ENCODE results near the gene RAB7A. TPM values are rescaled to one million over a fixed set of nuclear protein-coding genes. Genes with fewer than 3 reads are reported as not detected.
"Not testable (repeated sequence)": the region's sequence is repeated elsewhere in the genome, so short reads cannot be mapped to it uniquely, and the experiment has no call there.

Gene RAB7A
- polyA plus RNA-seq, 2 of the 4 experiments (the other 2 are of a cell fraction), result 137 to 160 TPM

DNA sequence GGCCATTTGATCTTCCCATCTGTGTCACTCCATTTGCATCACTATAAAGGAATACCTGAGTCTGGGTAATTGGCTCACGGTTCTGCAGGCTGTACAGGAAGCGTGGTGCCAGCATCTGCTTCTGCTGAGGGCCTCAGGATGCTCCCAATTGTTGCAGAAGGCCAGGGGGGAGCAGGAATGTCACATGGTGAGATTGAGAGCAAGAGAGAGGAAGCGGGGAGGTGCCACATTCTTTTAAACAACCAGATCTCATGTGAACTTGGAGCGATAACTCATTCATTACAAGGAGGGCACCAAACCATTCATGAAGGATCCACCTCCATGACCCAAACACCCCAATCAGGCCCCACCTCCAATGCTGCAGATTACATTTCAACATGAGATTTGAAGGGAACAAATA lies 13.1 kb upstream of the RAB7A start:
- TF ChIP-seq MAX (IDR thresholded peaks at IDR 0.05), result no peak
- no peak for TF ChIP-seq POLR2A (IDR thresholded peaks at IDR 0.05; ENCODE audit: low read length)
- TF ChIP-seq NPAS2 (CRISPR knock-in tag; IDR thresholded peaks at IDR 0.05; ENCODE audit: borderline replicate concordance), result no peak
- no peak for TF ChIP-seq HDAC2 (IDR thresholded peaks at IDR 0.05)
- TF ChIP-seq RARB (CRISPR knock-in tag; IDR thresholded peaks at IDR 0.05), result no peak
- TF ChIP-seq, protein P1, sequence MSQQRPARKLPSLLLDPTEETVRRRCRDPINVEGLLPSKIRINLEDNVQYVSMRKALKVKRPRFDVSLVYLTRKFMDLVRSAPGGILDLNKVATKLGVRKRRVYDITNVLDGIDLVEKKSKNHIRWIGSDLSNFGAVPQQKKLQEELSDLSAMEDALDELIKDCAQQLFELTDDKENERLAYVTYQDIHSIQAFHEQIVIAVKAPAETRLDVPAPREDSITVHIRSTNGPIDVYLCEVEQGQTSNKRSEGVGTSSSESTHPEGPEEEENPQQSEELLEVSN (IDR thresholded peaks at IDR 0.05; ENCODE audit: borderline replicate concordance, low read depth), result no peak
- no peak for TF ChIP-seq KDM5A (IDR thresholded peaks at IDR 0.05)
- TF ChIP-seq, protein P2, sequence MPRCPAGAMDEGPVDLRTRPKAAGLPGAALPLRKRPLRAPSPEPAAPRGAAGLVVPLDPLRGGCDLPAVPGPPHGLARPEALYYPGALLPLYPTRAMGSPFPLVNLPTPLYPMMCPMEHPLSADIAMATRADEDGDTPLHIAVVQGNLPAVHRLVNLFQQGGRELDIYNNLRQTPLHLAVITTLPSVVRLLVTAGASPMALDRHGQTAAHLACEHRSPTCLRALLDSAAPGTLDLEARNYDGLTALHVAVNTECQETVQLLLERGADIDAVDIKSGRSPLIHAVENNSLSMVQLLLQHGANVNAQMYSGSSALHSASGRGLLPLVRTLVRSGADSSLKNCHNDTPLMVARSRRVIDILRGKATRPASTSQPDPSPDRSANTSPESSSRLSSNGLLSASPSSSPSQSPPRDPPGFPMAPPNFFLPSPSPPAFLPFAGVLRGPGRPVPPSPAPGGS (IDR thresholded peaks at IDR 0.05), result no peak
- TF ChIP-seq, protein P3, sequence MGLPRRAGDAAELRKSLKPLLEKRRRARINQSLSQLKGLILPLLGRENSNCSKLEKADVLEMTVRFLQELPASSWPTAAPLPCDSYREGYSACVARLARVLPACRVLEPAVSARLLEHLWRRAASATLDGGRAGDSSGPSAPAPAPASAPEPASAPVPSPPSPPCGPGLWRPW (IDR thresholded peaks at IDR 0.05), result no peak
- no peak for TF ChIP-seq PHF8 (IDR thresholded peaks at IDR 0.05; ENCODE audit: borderline replicate concordance, low read depth)
- no peak for TF ChIP-seq MAZ (IDR thresholded peaks at IDR 0.05; ENCODE audit: borderline replicate concordance, low read depth, low read length)
- H3K9me3 ChIP-seq, result no peaks in the 10 kb centered on the region
- POLR2A ChIA-PET, result no interaction called here
- no peak overlapping the region for H3K4me2 ChIP-seq
- ATAC-seq (no peak), FAIRE-seq (no peak), DNase-seq (ENCODE audit: low read depth in 1 of 2, low spot score in 1 of 2) (no peak)
- CTCF ChIA-PET, result no interaction called here
- H3K4me3 ChIP-seq, result no peak overlapping the region
- WGBS (ENCODE audit: missing lambda C conversion rate), result 63% methylated on average over 4 of the region's 4 CpGs
- no peaks in the 10 kb centered on the region for H3K4me1 ChIP-seq
- H3K27ac ChIP-seq, result no peak overlapping the region

GRCh38 chr3:128714887-128715491 lies 11.0 kb upstream of the RAB7A start:
- Histone ChIP-seq H3K27ac (no peak overlapping the region), H3K4me2 (no peak overlapping the region), H3K9me3 (no peaks in the 10 kb centered on the region), H3K4me3 (no peak overlapping the region), H3K4me1 (no peaks in the 10 kb centered on the region)
- POLR2A ChIA-PET, result no interaction called here
- no peak for TF ChIP-seq MAZ (IDR thresholded peaks at IDR 0.05; ENCODE audit: borderline replicate concordance, low read depth, low read length)
- WGBS (ENCODE audit: missing lambda C conversion rate), result 83% methylated on average over 3 of the region's 3 CpGs
- no peak for FAIRE-seq
- no peak for ATAC-seq
- CTCF ChIA-PET, result interaction anchor here (1.4 to 1.9 kb wide), 2 partner anchors 10 to 34 kb away, joined by 3 to 5 read pairs; no protein-coding TSS in a partner anchor
- no peak for DNase-seq (ENCODE audit: low read depth in 1 of 2, low spot score in 1 of 2)

GRCh38 chr3:128718892-128719291 lies 7.1 kb upstream of the RAB7A start:
- H3K27ac ChIP-seq; H3K4me2 ChIP-seq; H3K4me3 ChIP-seq; DNase-seq (ENCODE audit: low read depth in 1 of 2, low spot score in 1 of 2); CTCF ChIA-PET; POLR2A ChIA-PET; H3K9me3 ChIP-seq; H3K4me1 ChIP-seq; ATAC-seq; FAIRE-seq: not testable (repeated sequence)
- 69% methylated on average over 7 of the region's 7 CpGs for WGBS (ENCODE audit: missing lambda C conversion rate)

DNA sequence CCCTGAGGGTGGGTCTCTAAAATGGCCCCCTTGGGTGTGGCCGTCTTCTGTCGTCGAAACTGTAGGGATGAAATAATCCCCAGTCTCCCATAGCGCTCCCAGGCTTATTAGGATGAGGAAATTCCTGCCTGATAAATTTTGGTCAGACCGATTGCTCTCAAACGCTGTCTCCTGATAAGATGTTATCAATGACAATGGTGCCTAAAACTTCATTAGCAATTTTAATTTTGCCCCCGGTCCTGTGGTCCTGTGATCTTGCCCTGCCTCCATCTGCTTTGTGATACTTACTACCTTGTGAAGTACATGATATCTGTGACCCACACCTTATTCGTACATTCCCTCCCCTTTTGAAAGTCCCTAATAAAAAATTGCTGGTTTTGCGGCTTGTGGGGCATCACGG lies 5.1 kb upstream of the RAB7A start:
- TF ChIP-seq CHD4 (IDR thresholded peaks at IDR 0.05; ENCODE audit: borderline replicate concordance), result no peak
- TF ChIP-seq CTCF (IDR thresholded peaks at IDR 0.05), result no peak
- TF ChIP-seq HDAC2 (IDR thresholded peaks at IDR 0.05), result no peak
- TF ChIP-seq ESRRA (IDR thresholded peaks at IDR 0.05; ENCODE audit: borderline replicate concordance, low read length), result no peak
- TF ChIP-seq ZSCAN20 (CRISPR knock-in tag; IDR thresholded peaks at IDR 0.05), result no peak
- TF ChIP-seq MYC (IDR thresholded peaks at IDR 0.05; ENCODE audit: borderline replicate concordance, low read length), result no peak
- TF ChIP-seq JUN (IDR thresholded peaks at IDR 0.05), result no peak
- FAIRE-seq (no peak), ATAC-seq (no peak), DNase-seq (ENCODE audit: low read depth in 1 of 2, low spot score in 1 of 2) (no peak)
- Histone ChIP-seq H3K27ac (no peak overlapping the region), H3K4me2 (no peak overlapping the region), H3K9me3 (no peaks in the 10 kb centered on the region), H3K4me1 (peaks cover 5% of the 10 kb centered on the region; the same call in 1 of the 3 replicates), H3K4me3 (no peak overlapping the region)
- WGBS (ENCODE audit: missing lambda C conversion rate), result 77% methylated on average over 10 of the region's 10 CpGs
- CTCF ChIA-PET, result no interaction called here
- POLR2A ChIA-PET, result no interaction called here
